Kidney capillary endothelial cell (primary cell): ENCODE results near the gene ULK3.

ENCODE experiments used
- DNase-seq: peaks from one replicate; pipeline ENCODE4 v3.0.0-alpha.2; 2018; ENCODE audit warnings: low spot score

ULK3 gene

GRCh38 chr15:74867466-74868038, 24.6 kb upstream of the ULK3 start:
- DNase-seq: no peak

- DNase-seq: no peak
Measured at GRCh38 chr15:74866090-74866489, 23.1 kb upstream of the ULK3 start.

- no peak for DNase-seq
Measured at GRCh38 chr15:74865316-74865715, 22.4 kb upstream of the ULK3 start.

GRCh38 chr15:74864296-74864695, 21.3 kb upstream of the ULK3 start:
- no peak for DNase-seq

GRCh38 chr15:74863239-74864056, 20.5 kb upstream of the ULK3 start:
- no peak for DNase-seq

- no peak for DNase-seq
Measured at GRCh38 chr15:74858369-74858740, 15.4 kb upstream of the ULK3 start.

GRCh38 chr15:74857671-74858368, 14.9 kb upstream of the ULK3 start:
- no peak for DNase-seq

- no peak for DNase-seq
Measured at GRCh38 chr15:74857082-74857655, 14.2 kb upstream of the ULK3 start.

GRCh38 chr15:74856537-74856936, 13.6 kb upstream of the ULK3 start:
- DNase-seq: no peak

- no peak for DNase-seq
Measured at GRCh38 chr15:74855857-74856256, 12.9 kb upstream of the ULK3 start.

- no peak for DNase-seq
Measured at GRCh38 chr15:74854453-74855022, 11.6 kb upstream of the ULK3 start.

GRCh38 chr15:74851960-74852359, 9.0 kb upstream of the ULK3 start:
- DNase-seq: no peak

- DNase-seq: no peak
Measured at GRCh38 chr15:74850393-74850792, 7.4 kb upstream of the ULK3 start.

- no peak for DNase-seq
Measured at GRCh38 chr15:74847432-74847831, 4.5 kb upstream of the ULK3 start.

GRCh38 chr15:74845581-74845980, 2.6 kb upstream of the ULK3 start:
- no peak for DNase-seq

GRCh38 chr15:74845208-74845568, 2.2 kb upstream of the ULK3 start:
- no peak for DNase-seq

- DNase-seq: no peak
Measured at GRCh38 chr15:74844319-74845207, 1.6 kb upstream of the ULK3 start.

GRCh38 chr15:74843891-74844299, 939 bp upstream of the ULK3 start:
- DNase-seq: no peak

GRCh38 chr15:74843445-74843828, 481 bp upstream of the ULK3 start:
- DNase-seq: no peak

GRCh38 chr15:74841891-74842373, 1.0 kb downstream of the ULK3 start:
- DNase-seq: no peak
